Measurements from ENCODE around the gene LENEP.
"Not testable (repeated sequence)": the region's sequence is repeated elsewhere in the genome, so short reads cannot be mapped to it uniquely, and the experiment has no call there.

GRCh38 chr1:154995301-154995983, 2.1 kb downstream of the LENEP start:
- peak in 3 of 4 experiments; percentile 23 to 54 (median 41) for TF ChIP-seq CTCF (IDR thresholded peaks at IDR 0.05)
- not testable (repeated sequence) for TF ChIP-seq POLR2A (IDR thresholded peaks at IDR 0.05)
